ENCODE results near the gene CAPNS1.

DNA sequence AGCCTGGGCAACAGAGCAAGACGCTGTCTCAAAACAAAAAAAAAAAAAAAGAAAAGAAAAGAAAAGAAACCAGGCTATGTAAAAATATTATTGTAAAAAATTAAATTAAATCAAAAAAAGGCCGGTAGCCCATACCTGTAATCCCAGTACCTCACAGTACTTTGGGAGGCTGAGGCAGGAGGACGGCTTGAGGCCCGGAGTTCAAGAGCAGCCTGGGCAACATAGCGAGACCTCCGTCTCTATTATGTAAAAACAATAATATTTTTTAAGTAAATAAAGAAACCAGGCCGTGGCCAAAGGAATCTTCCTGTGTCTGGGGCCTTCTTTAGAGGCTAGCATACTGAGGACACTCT lies 770 bp upstream of the CAPNS1 start:
- TF ChIP-seq, protein P1, sequence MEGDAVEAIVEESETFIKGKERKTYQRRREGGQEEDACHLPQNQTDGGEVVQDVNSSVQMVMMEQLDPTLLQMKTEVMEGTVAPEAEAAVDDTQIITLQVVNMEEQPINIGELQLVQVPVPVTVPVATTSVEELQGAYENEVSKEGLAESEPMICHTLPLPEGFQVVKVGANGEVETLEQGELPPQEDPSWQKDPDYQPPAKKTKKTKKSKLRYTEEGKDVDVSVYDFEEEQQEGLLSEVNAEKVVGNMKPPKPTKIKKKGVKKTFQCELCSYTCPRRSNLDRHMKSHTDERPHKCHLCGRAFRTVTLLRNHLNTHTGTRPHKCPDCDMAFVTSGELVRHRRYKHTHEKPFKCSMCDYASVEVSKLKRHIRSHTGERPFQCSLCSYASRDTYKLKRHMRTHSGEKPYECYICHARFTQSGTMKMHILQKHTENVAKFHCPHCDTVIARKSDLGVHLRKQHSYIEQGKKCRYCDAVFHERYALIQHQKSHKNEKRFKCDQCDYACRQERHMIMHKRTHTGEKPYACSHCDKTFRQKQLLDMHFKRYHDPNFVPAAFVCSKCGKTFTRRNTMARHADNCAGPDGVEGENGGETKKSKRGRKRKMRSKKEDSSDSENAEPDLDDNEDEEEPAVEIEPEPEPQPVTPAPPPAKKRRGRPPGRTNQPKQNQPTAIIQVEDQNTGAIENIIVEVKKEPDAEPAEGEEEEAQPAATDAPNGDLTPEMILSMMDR (IDR thresholded peaks at IDR 0.05; ENCODE audit: borderline replicate concordance, extremely low read depth, low read length, poor library complexity, severe bottlenecking): no peak
- no peak for TF ChIP-seq EZH2 (IDR thresholded peaks at IDR 0.05; ENCODE audit: borderline replicate concordance, low read depth, low read length, severe bottlenecking)

All from DND-41 (cell line).